ENCODE results near the gene TAF3. TPM values are rescaled to one million over a fixed set of nuclear protein-coding genes. Genes with fewer than 3 reads are reported as not detected.
"Not testable (repeated sequence)": the region's sequence is repeated elsewhere in the genome, so short reads cannot be mapped to it uniquely, and the experiment has no call there.

Gene TAF3
- total RNA-seq, 1 donor from 2014 or later: 12.4 TPM

- intact Hi-C loops (cut with DNase I): no loop called here
- no peak for DNase-seq (ENCODE audit: low spot score)
Measured at GRCh38 chr10:7810443-7810842, 7.9 kb upstream of the TAF3 start.

DNA sequence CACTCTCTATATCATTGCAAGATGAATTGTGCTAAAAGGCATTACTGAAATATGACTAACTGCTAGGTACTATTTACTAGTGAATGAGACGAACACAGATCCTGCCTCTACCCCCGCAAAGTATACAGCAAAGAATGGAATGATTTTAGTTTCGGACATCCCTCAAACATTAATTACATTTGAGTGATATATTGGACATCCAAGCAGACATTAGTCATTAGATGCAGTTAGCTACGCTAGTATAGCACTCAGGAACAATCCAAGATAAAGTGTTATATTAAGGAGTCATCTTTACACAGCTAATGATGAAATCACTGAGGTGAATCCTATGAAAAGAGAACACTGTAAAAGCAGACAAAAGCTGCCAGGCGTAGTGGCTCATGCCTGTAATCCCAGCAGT lies 7.3 kb upstream of the TAF3 start:
- intact Hi-C loops (cut with DNase I): no loop called here
- DNase-seq (ENCODE audit: low spot score): no peak

DNA sequence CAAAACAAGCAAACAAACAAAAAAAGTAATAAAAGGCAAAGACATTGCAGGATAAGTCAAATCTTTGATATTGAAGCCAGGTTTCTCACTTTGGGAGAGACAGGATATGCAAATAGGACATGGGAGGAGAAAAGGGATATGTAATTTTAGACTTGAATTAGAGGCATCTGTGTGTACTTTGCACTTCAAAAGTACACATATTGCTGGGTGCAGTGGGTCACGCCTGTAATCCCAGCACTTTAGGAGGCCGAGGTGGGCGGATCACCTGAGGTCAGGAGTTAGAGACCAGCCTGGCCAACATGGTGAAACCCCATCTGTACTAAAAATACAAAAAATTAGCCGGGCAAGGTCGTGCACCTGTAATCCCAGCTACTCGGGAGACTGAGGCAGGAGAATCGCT lies 6.6 kb upstream of the TAF3 start:
- intact Hi-C loops (cut with DNase I); DNase-seq (ENCODE audit: low spot score): not testable (repeated sequence)

GRCh38 chr10:7813481-7813880 lies 4.8 kb upstream of the TAF3 start:
- DNase-seq (ENCODE audit: low spot score): no peak
- intact Hi-C loops (cut with DNase I): no loop called here

- intact Hi-C loops (cut with DNase I): no loop called here
- no peak for DNase-seq (ENCODE audit: low spot score)
Measured at GRCh38 chr10:7817576-7817975, 729 bp upstream of the TAF3 start.

DNA sequence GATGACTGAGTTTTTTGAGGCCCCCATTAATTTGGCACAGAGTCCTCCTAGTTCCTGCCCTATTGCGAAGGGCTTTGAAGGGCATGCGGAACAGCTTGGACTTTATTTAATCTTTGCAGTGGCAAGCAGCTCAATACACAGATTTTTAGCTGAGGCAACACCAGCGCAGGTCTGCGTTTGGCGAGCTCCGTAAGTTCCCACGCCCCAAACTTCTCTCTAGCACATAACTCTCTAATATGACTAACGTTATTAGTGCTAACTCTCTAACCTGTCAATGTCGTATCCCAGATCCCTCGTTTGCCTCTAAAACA lies 366 bp upstream of the TAF3 start:
- no peak for DNase-seq (ENCODE audit: low spot score)
- intact Hi-C loops (cut with DNase I): loop anchor here (2.0 kb wide), 1 partner anchor 29 kb away; the partner anchor contains the start of gene ATP5F1C

DNA sequence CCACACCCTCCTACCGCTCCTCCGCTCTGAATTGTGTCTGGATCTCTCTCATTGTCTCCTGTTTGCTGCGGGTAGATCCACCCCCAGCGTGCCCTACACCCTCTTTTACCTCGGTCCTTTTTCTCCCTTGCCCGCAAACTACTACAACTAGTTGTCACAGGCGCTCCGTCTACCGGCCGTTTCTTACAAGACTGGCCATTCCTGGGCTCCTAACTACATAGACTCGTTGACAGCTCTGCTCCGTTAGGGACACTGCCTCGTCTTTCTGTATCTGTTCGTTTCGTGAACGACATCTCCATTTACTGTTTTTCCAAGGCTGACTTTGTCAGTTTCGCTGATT lies 786 bp downstream of the TAF3 start:
- DNase-seq (ENCODE audit: low spot score): no peak
- intact Hi-C loops (cut with DNase I): loop anchor here (2.0 kb wide), 1 partner anchor 30 kb away; the partner anchor contains the start of gene ATP5F1C

GRCh38 chr10:7824251-7824650 lies 5.9 kb downstream of the TAF3 start:
- intact Hi-C loops (cut with DNase I): no loop called here
- DNase-seq (ENCODE audit: low spot score): no peak

DNA sequence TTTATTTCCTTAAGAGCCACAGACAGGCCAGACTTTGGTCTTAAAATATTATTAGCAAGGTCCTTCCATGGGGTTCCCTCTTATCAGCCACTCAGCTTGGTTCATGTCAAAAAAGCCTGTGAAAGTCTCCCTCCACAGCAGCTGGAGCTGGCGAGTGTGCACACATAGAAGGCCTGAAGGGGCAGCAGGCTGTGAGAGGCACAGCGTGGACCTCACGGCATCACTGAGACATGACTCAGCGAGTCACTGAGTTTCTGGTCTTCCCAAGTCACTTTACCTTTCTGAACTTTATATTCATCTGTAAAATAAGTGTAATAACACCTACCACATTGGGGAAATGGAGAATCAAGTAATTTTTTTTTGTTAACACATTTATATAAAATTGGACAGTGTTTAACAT lies 8.7 kb downstream of the TAF3 start:
- intact Hi-C loops (cut with DNase I): no loop called here
- no peak for DNase-seq (ENCODE audit: low spot score)

- intact Hi-C loops (cut with DNase I): no loop called here
Measured at GRCh38 chr10:7829289-7829834, 11.1 kb downstream of the TAF3 start.

GRCh38 chr10:7832060-7832459 lies 13.8 kb downstream of the TAF3 start:
- intact Hi-C loops (cut with DNase I): no loop called here
- no peak for DNase-seq (ENCODE audit: low spot score)

More at GRCh38 chr10:7829289-7829834, 11.1 kb downstream of the TAF3 start:
- no peak for DNase-seq (ENCODE audit: low spot score)

- no peak for DNase-seq (ENCODE audit: low spot score)
- intact Hi-C loops (cut with DNase I): no loop called here
Measured at GRCh38 chr10:7833210-7833609, 14.9 kb downstream of the TAF3 start.

GRCh38 chr10:7834262-7834661 lies 16.0 kb downstream of the TAF3 start:
- intact Hi-C loops (cut with DNase I): no loop called here
- DNase-seq (ENCODE audit: low spot score): no peak

- no peak for DNase-seq (ENCODE audit: low spot score)
- intact Hi-C loops (cut with DNase I): no loop called here
Measured at GRCh38 chr10:7836571-7836970, 18.3 kb downstream of the TAF3 start.

GRCh38 chr10:7846591-7846990 lies 28.3 kb downstream of the TAF3 start:
- intact Hi-C loops (cut with DNase I): no loop called here
- DNase-seq (ENCODE audit: low spot score): no peak

- intact Hi-C loops (cut with DNase I): no loop called here
- DNase-seq (ENCODE audit: low spot score): no peak
Measured at GRCh38 chr10:7853226-7853842, 35.0 kb downstream of the TAF3 start.

- DNase-seq (ENCODE audit: low spot score): no peak
- intact Hi-C loops (cut with DNase I): no loop called here
Measured at GRCh38 chr10:7853890-7854289, 35.6 kb downstream of the TAF3 start.

- DNase-seq (ENCODE audit: low spot score): no peak
- intact Hi-C loops (cut with DNase I): no loop called here
Measured at GRCh38 chr10:7855205-7855604, 36.9 kb downstream of the TAF3 start.

- intact Hi-C loops (cut with DNase I): no loop called here
- DNase-seq (ENCODE audit: low spot score): no peak
Measured at GRCh38 chr10:7856678-7857077, 38.4 kb downstream of the TAF3 start.

- DNase-seq (ENCODE audit: low spot score): no peak
- intact Hi-C loops (cut with DNase I): no loop called here
Measured at GRCh38 chr10:7857262-7857661, 39.0 kb downstream of the TAF3 start.

DNA sequence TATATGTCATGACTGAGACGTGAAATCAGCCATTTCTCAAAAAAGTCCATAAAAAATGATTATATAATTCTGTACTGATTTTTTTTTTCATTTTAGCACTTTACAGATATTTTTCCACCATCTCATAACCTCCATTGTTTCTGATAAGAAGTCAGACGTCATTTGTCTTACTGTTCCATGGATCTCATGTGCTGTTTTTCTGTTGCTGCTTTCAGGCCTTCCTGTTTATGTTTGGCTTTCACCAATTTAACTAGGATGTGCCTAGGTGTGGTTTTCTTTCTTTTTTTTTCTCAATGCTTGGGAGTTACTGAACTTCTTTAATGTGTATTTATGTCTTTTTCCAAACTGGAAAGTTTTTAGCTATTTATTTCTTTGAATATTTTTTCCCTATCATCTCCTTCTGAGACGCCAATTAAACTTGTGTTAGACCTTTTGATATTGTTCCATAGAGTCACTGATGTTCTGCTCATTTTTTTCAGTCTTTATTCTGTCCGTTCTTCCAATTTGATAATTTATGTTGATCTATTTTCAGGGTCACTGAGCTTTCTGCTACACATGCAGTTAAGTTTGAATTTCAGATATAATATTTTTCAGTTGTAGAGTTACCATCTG lies 43.3 kb downstream of the TAF3 start:
- no peak for DNase-seq (ENCODE audit: low spot score)
- intact Hi-C loops (cut with DNase I): no loop called here

- intact Hi-C loops (cut with DNase I): no loop called here
- DNase-seq (ENCODE audit: low spot score): no peak
Measured at GRCh38 chr10:7862121-7862514, 43.8 kb downstream of the TAF3 start.

Measured in cardiac septum (tissue), 1 donor.